HUDEP-2 (cell line): Measurements from ENCODE around the gene IKZF3.
"Not testable (repeated sequence)": the region's sequence is repeated elsewhere in the genome, so short reads cannot be mapped to it uniquely, and the experiment has no call there.

Source experiments
- DNase-seq, 76 experiments: peaks; one replicate each; lab custom pipeline; 2025; ENCODE audit not compliant: unreplicated experiment in 76 of 76; lab: John Stamatoyannopoulos, UW

IKZF3 gene

DNA sequence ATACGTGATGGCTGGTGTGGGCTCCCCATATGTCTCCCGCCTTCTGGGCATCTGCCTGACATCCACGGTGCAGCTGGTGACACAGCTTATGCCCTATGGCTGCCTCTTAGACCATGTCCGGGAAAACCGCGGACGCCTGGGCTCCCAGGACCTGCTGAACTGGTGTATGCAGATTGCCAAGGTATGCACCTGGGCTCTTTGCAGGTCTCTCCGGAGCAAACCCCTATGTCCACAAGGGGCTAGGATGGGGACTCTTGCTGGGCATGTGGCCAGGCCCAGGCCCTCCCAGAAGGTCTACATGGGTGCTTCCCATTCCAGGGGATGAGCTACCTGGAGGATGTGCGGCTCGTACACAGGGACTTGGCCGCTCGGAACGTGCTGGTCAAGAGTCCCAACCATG lies 139.4 kb downstream of the IKZF3 start:
- DNase-seq: no peak

GRCh38 chr17:39722965-39723848 lies 140.9 kb downstream of the IKZF3 start:
- DNase-seq: peak in 66 of 76 experiments; percentile 1 to 76 (median 47)

GRCh38 chr17:39722104-39722503 lies 142.0 kb downstream of the IKZF3 start:
- DNase-seq: no peak

DNA sequence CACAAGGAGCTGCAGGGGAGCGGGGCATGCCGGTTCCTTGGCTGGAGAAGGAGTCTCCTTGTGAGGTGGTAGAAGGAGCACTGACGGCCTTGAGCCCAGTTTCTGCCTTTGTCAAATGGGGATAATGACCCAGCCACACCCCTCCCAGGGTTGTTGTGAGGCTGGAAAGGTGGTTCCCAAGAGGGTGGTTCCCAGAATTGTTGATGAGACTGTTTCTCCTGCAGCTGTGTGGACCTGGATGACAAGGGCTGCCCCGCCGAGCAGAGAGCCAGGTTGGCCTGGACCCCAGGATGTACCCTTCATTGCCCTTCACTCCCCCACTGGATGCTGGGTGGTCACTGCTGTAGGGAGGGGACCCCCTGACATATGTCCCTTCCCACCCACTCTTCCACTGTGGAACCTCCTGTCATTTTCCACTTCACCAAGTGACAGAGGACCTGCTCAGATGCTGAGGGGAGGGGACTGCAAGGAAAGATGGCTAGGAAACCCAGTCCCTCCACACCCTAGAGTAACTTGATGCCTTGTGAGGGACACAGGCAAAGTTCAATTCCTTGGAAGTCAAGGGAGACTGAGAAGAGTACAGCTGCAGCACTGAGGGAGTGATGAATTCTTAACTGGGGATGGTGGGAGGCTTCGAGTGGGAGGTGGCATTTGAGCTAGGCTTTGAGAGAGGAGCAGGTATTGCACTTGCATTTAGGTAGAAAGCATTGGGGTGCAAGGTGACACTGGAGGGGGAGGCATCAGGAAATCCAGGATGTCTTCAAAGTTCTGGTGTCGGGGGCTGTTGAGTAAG lies 144.4 kb downstream of the IKZF3 start:
- DNase-seq: no peak

DNA sequence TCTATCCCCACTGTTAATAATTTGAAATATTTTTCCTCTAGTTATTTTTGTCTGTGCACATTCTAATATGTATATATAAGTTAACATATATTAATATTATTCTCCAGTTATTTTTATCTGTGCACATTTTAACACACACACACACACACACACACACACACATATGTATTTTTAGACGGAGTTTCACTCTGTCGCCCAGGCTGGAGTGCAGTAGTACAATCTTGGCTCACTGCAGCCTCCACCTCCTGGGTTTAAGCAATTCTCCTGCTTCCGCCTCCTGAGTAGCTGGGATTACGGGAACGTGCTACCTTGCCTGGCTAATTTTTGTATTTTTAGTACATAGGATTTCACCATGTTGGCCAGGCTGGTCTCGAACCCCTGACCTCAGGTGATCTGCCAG lies 146.5 kb downstream of the IKZF3 start:
- no peak for DNase-seq

DNA sequence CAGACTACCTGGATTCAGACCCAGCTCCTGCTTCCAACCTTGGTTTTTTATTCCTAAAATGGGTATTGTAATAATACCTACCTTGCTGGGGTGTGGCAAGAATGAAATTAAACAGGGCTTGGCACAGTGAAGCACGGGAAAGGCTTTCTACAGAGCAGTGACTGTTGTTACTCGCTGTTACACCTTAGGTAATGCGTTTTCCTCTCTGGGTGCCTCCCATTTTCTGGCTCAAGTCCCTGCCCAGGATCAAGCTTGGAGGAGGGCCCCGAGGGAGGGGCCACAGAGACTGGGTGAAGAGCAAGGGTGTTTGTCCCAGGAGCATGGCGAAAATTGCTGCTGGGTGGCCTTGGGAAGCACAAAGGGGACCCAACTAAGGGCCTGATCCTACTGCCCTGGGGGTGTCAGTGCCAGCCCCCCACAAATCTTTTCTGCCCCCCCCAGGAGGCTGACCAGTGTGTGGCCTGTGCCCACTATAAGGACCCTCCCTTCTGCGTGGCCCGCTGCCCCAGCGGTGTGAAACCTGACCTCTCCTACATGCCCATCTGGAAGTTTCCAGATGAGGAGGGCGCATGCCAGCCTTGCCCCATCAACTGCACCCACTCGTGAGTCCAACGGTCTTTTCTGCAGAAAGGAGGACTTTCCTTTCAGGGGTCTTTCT lies 147.1 kb downstream of the IKZF3 start:
- peak in 9 of 76 experiments; percentile 7 to 41 (median 14) for DNase-seq

DNA sequence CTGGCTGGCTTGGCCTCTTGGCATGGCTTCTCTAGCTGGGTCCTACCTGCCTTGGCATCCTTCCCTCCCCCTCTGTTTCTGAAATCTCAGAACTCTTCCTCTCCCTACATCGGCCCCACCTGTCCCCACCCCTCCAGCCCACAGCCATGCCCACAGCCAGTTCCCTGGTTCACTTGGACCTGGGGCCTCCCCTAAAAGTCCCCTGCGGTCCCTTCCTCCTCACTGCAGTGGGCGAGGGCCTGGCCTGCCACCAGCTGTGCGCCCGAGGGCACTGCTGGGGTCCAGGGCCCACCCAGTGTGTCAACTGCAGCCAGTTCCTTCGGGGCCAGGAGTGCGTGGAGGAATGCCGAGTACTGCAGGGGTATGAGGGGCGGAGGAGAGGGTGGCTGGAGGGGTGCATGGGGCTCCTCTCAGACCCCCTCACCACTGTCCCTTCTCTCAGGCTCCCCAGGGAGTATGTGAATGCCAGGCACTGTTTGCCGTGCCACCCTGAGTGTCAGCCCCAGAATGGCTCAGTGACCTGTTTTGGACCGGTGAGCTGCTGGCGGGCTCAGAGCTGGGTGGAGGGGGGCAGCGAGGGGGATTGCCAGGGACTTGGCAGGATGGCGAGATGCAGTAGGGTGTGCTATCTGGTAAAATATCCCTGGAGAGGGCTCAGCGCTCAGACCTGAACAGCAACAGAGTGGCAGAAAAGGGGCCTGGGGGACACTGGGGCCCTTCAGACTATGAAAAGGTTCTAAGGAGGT lies 147.9 kb downstream of the IKZF3 start:
- no peak for DNase-seq

DNA sequence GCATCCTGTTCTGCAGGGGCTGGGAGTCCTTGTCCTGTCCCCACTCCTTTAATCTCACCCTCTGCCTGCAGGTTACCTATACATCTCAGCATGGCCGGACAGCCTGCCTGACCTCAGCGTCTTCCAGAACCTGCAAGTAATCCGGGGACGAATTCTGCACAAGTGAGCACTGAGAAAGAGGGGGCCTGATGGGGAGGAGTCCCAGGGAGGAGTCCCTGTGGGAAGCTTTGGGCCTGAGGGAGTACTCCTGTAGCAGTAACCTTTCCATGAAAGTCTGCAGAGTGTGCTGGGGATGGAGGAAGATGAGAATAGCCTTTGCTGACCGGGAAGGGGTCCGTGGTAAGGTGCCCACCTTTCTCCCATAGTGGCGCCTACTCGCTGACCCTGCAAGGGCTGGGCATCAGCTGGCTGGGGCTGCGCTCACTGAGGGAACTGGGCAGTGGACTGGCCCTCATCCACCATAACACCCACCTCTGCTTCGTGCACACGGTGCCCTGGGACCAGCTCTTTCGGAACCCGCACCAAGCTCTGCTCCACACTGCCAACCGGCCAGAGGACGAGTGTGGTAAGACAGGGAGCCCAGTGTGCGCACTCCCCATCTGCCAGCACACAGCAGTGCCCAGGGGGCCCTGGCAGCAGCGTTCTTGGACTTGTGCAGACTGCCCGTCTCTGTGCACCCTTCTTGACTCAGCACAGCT lies 148.6 kb downstream of the IKZF3 start:
- no peak for DNase-seq

DNA sequence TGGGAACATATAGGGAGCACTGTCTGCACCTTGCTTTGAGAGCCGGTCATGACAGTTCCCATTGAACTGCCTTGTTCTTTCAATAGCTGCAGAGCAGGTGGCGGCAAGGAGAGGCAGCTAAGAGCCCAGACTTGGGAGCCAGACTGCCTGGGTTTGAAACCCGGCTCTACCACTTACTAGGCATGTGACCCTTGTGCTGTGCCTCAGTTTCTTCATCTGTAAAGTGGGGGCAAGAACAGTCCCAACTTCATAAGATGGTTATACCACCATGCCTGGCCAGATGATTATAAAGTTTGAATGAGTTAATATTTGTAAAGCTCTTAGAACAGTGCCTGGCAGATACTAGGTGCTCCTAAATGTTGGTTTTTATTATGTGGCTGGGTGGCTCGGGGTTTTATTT lies 149.9 kb downstream of the IKZF3 start:
- DNase-seq: no peak

DNA sequence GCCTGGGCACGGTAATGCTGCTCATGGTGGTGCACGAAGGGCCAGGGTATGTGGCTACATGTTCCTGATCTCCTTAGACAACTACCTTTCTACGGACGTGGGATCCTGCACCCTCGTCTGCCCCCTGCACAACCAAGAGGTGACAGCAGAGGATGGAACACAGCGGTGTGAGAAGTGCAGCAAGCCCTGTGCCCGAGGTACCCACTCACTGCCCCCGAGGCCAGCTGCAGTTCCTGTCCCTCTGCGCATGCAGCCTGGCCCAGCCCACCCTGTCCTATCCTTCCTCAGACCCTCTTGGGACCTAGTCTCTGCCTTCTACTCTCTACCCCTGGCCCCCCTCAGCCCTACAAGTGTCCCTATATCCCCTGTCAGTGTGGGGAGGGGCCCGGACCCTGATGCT lies 152.3 kb downstream of the IKZF3 start:
- DNase-seq: no peak

DNA sequence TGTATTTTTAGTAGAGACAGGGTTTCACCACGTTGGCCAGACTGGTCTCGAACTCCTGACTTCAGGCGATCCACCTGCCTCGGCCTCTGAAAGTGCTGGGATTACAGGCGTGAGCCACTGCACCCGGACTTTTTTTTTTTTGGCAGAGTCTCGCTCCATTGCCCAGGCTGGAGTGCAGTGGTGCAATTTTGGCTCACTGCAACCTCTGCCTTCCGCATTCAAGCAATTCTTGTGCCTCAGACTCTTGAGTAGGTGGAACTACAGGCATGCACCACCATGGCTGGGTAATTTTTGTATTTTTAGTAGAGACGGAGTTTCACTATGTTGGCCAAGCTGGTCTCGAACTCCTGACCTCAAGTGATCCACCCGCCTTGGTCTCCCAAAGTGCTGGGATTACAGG lies 153.0 kb downstream of the IKZF3 start:
- DNase-seq: not testable (repeated sequence)

- no peak for DNase-seq
Observed at GRCh38 chr17:39709998-39710964, 153.8 kb downstream of the IKZF3 start.

GRCh38 chr17:39709319-39709997 lies 154.7 kb downstream of the IKZF3 start:
- no peak for DNase-seq
